Pancreas (tissue), 10 donors: ENCODE data around the gene PPTC7. TPM values are rescaled to one million over a fixed set of nuclear protein-coding genes. Genes with fewer than 3 reads are reported as not detected.

ENCODE experiments used
- ATAC-seq, 4 donors: fragments of 200-7000 bp; cut with Tn5 transposase; one replicate each; pipeline versions ENCODE4 v1.8.0 to v1.9.1; 2020; ENCODE audit warnings: mild to moderate bottlenecking in 4 of 4, moderate library complexity in 4 of 4
- DNase-seq, 6 donors: peaks; one replicate each; pipeline ENCODE4 v3.0.0-alpha.2; 2020
- FAIRE-seq: peaks from 2 replicates; lab custom pipeline; 2012; peaks lifted over from hg19 to GRCh38; lab: Jason Lieb, UNC
- H3K27ac ChIP-seq, 4 donors: fragments of 200-600 bp; sonication (generic); 1 replicate in 3 of 4; 2 replicates in 1 of 4; pipeline versions ENCODE4 v1.5.0 to v1.8.0; 2020
- H3K27me3 ChIP-seq, 4 donors: fragments of 200-600 bp; one replicate each; pipeline ENCODE4 v1.8.0; 2021
- H3K36me3 ChIP-seq, 3 donors: fragments of 200-600 bp; sonication (generic) in 1 of 3; one replicate each; pipeline versions ENCODE4 v1.5.0 to v1.8.0; 2020 to 2021
- H3K4me1 ChIP-seq, 3 donors: fragments of 200-600 bp; one replicate each; pipeline ENCODE4 v1.8.0; 2021
- H3K4me3 ChIP-seq, 4 donors: fragments of 200-600 bp; sonication (generic) in 2 of 4; one replicate each; pipeline versions ENCODE4 v1.5.0 to v1.8.0; 2020 to 2021
- H3K9me3 ChIP-seq, 4 donors: fragments of 200-600 bp; one replicate each; pipeline ENCODE4 v1.8.0; 2021
- CTCF ChIP-seq, 4 donors: fragments of 200-600 bp; sonication (generic) in 3 of 4; IDR thresholded peaks; one replicate each; pipeline versions ENCODE4 v1.5.0 to v1.8.0; 2021; ENCODE audit warnings: antibody characterized with exemption in 4 of 4
- WGBS, 2 donors: extraction: QIAGEN DNeasy Blood & Tissue Kit; methylation state at CpG; one replicate each; pipeline ENCODE4 v1.1.7; 2013; 5-methylcytosine and 5-hydroxymethylcytosine counted together
- intact Hi-C, 3 donors: fragments of 100-400 bp; cut with DNase I; formaldehyde crosslinking; loops; one replicate each; pipeline versions ENCODE4 v1.11.1 to v1.14.2; 2022
- polyA plus RNA-seq, 2 donors: library from polyadenylated mRNA; stranded (reverse); fragments of 200-250 nt; gene quantifications; one replicate each; pipeline ENCODE4 v1.2.3, GENCODE V29; 2013
- total RNA-seq, 6 donors: library from RNA; stranded (reverse); fragmentation: NEBNext Ultra II Directional in 4 of 6; extraction: Animal tissue kit (Norgen Biotek cat#: 25700) in 4 of 6; gene quantifications; one replicate each; pipeline versions ENCODE4 v1.2.1 to v1.2.4, GENCODE V29; 2021 to 2023
- donor health status: healthy with polysubstance abuse.
- donor health status: DM: no; HTN: no; CAD: no; lungs with moderate emphysema.
- donor health status: DM: no; HTN: no; CAD: no.
- donor health status: control.
- donor health status: control.
- donor health status: Bipolar disorder and iron deficiency.
- donor health status: DM: yes; HTN: yes; CAD: no.
- donor health status: DM: no; HTN: no; CAD: no.
- donor health status: DM: no; HTN: no; CAD: no.
- donor health status: DM: yes; HTN: yes; CAD: no.

Gene PPTC7
- total RNA-seq (1 to 10 TPM; 4.6 to 9.0 (median 6.2) TPM), polyA plus RNA-seq (1 to 10 TPM; 2.2 to 5.8 TPM)

GRCh38 chr12:110583137-110584059, at the start of gene PPTC7:
TSS of gene PPTC7 (minus strand) at chr12:110583318. CDS start at chr12:110583031, 287 bp downstream.
- no peak for FAIRE-seq

GRCh38 chr12:110627500-110628195, 44.5 kb upstream of the PPTC7 start:
- H3K4me1 ChIP-seq, result no peaks in the 10 kb centered on the region
- intact Hi-C loops, result no loop called here
- no peak overlapping the region for H3K27ac ChIP-seq
- 78 to 88% methylated on average over 8 of the region's 8 CpGs for WGBS, 2 donors
- H3K27me3 ChIP-seq, result no peaks in the 10 kb centered on the region
- no peak for DNase-seq
- H3K4me3 ChIP-seq, result no peak overlapping the region
- no peak for TF ChIP-seq CTCF (IDR thresholded peaks at IDR 0.05)
- H3K36me3 ChIP-seq, result peaks cover 0 to 7% (median 0%) of the 10 kb centered on the region in 3 donors
- FAIRE-seq, result no peak
- H3K9me3 ChIP-seq, result no peaks in the 10 kb centered on the region
- no peak for ATAC-seq

More at GRCh38 chr12:110583137-110584059, at the start of gene PPTC7:
- no peak for TF ChIP-seq CTCF (IDR thresholded peaks at IDR 0.05)
- DNase-seq, result peak; percentile 96 to 99 (median 97)
- Histone ChIP-seq H3K4me3 (peak within 1 kb of the TSS; percentile 57 to 90 (median 78)), H3K36me3 (no peaks in the 10 kb centered on the region), H3K4me1 (peaks cover 29 to 50% (median 36%) of the 10 kb centered on the region in 3 donors), H3K27me3 (no peaks in the 10 kb centered on the region), H3K9me3 (no peaks in the 10 kb centered on the region), H3K27ac (peak within 1 kb of the TSS; percentile 66 to 88 (median 78))
- 1% methylated on average over 36 to 52 of the region's 52 CpGs for WGBS, 2 donors
- peak; percentile 90 to 95 (median 94) for ATAC-seq
- intact Hi-C loops, result no loop called here

GRCh38 chr12:110622582-110622981, 39.5 kb upstream of the PPTC7 start:
- Histone ChIP-seq H3K4me1 (no peaks in the 10 kb centered on the region), H3K27me3 (no peaks in the 10 kb centered on the region), H3K4me3 (no peak overlapping the region), H3K27ac (no peak overlapping the region), H3K9me3 (no peaks in the 10 kb centered on the region), H3K36me3 (no peaks in the 10 kb centered on the region)
- 86 to 100% methylated on average over 3 of the region's 3 CpGs for WGBS, 2 donors
- DNase-seq (no peak), ATAC-seq (no peak), FAIRE-seq (no peak)
- TF ChIP-seq CTCF (IDR thresholded peaks at IDR 0.05), result no peak
- intact Hi-C loops, result no loop called here

GRCh38 chr12:110619534-110619953, 36.4 kb upstream of the PPTC7 start:
- H3K9me3 ChIP-seq, result no peaks in the 10 kb centered on the region
- H3K27me3 ChIP-seq, result no peaks in the 10 kb centered on the region
- H3K4me3 ChIP-seq, result no peak overlapping the region
- no peaks in the 10 kb centered on the region for H3K36me3 ChIP-seq
- FAIRE-seq (no peak), ATAC-seq (no peak), DNase-seq (no peak)
- H3K27ac ChIP-seq, result no peak overlapping the region
- WGBS, 2 donors, result 79 to 86% methylated on average over 4 of the region's 4 CpGs
- intact Hi-C loops, result no loop called here
- peaks cover 0 to 4% (median 0%) of the 10 kb centered on the region in 3 donors for H3K4me1 ChIP-seq
- TF ChIP-seq CTCF (IDR thresholded peaks at IDR 0.05), result no peak
